Keratinocyte (primary cell): ENCODE data around the gene PSMB11. TPM values are rescaled to one million over a fixed set of nuclear protein-coding genes. Genes with fewer than 3 reads are reported as not detected.

Source experiments
- DNase-seq: peaks from one replicate; pipeline ENCODE4 v3.0.0-alpha.2; 2011; ENCODE audit warnings: low read depth, missing footprints, low spot score
- FAIRE-seq: peaks from 2 replicates; lab custom pipeline; 2011; peaks lifted over from hg19 to GRCh38; lab: Jason Lieb, UNC
- H2AFZ ChIP-seq: 2 replicates; pipeline ENCODE4 v1.6.0; 2012; ENCODE audit warnings: low read length, control low read depth, inconsistent platforms; ENCODE audit not compliant: control insufficient read depth
- H3K27ac ChIP-seq: 2 replicates; pipeline ENCODE4 v1.5.1; 2011; ENCODE audit warnings: low read length; ENCODE audit not compliant: control insufficient read depth, insufficient read depth
- H3K27me3 ChIP-seq: 3 replicates; pipeline ENCODE4 v1.6.0; 2011; ENCODE audit warnings: low read length; ENCODE audit not compliant: control insufficient read depth, insufficient read depth; ENCODE audit errors: extremely low read depth
- H3K36me3 ChIP-seq, 2 experiments: 2 replicates in 1 of 2; 3 replicates in 1 of 2; pipeline ENCODE4 v1.5.1; 2011; ENCODE audit warnings: low read length in 2 of 2, mild to moderate bottlenecking in 1 of 2; ENCODE audit not compliant: control insufficient read depth in 2 of 2, insufficient read depth in 2 of 2; ENCODE audit errors: extremely low read depth in 1 of 2
- H3K4me1 ChIP-seq: 3 replicates; pipeline ENCODE4 v1.5.1; 2011; ENCODE audit warnings: low read length; ENCODE audit not compliant: control insufficient read depth, insufficient read depth; ENCODE audit errors: extremely low read depth
- H3K4me2 ChIP-seq: 3 replicates; pipeline ENCODE4 v1.6.0; 2011; ENCODE audit warnings: low read depth, low read length; ENCODE audit not compliant: control insufficient read depth, insufficient read depth; ENCODE audit errors: extremely low read depth
- H3K4me3 ChIP-seq, 3 experiments: fragments of 200-600 bp in 1 of 3; sonication (generic) in 1 of 3; 2 replicates in 2 of 3; 3 replicates in 1 of 3; pipeline ENCODE4 v1.5.1; 2011 to 2016; ENCODE audit warnings: low read length in 3 of 3, mild to moderate bottlenecking in 3 of 3, control low read depth in 2 of 3, inconsistent platforms in 1 of 3, low read depth in 1 of 3, mixed read lengths in 1 of 3, mixed run types in 1 of 3, moderate library complexity in 1 of 3; ENCODE audit not compliant: control insufficient read depth in 2 of 3, insufficient read depth in 2 of 3; ENCODE audit errors: extremely low read depth in 1 of 3
- H3K79me2 ChIP-seq: 2 replicates; pipeline ENCODE4 v1.6.0; 2012; ENCODE audit warnings: low read length; ENCODE audit not compliant: control insufficient read depth, insufficient read depth
- H3K9ac ChIP-seq: 3 replicates; pipeline ENCODE4 v1.6.0; 2011; ENCODE audit warnings: low read length; ENCODE audit not compliant: control insufficient read depth, insufficient read depth; ENCODE audit errors: extremely low read depth
- H3K9me1 ChIP-seq: 3 replicates; pipeline ENCODE4 v1.6.0; 2011; ENCODE audit warnings: low read length; ENCODE audit not compliant: control insufficient read depth, insufficient read depth; ENCODE audit errors: extremely low read depth
- H3K9me3 ChIP-seq: 2 replicates; pipeline ENCODE4 v1.5.1; 2012; ENCODE audit warnings: low read depth, low read length; ENCODE audit not compliant: control insufficient read depth
- H4K20me1 ChIP-seq: 3 replicates; pipeline ENCODE4 v1.6.0; 2011; ENCODE audit warnings: low read length; ENCODE audit not compliant: control insufficient read depth, insufficient read depth; ENCODE audit errors: extremely low read depth
- CTCF ChIP-seq, 3 experiments: IDR thresholded peaks in 1 of 3; conservative IDR thresholded peaks in 1 of 3; optimal IDR thresholded peaks in 1 of 3; 2 replicates in 2 of 3; 3 replicates in 1 of 3; pipeline versions ENCODE3 to v1.5.1; 2011; ENCODE audit warnings: low read length in 3 of 3, mild to moderate bottlenecking in 3 of 3, moderate library complexity in 2 of 3, control low read depth in 1 of 3, inconsistent platforms in 1 of 3; ENCODE audit not compliant: insufficient read depth in 2 of 3; ENCODE audit errors: extremely low read depth in 1 of 3
- EZH2 ChIP-seq: IDR thresholded peaks from one replicate; pipeline ENCODE4 v1.6.1; 2012; ENCODE audit warnings: inconsistent platforms, mild to moderate bottlenecking, low read length, moderate library complexity
- dilution Hi-C: fragments of 300-500 bp; cut with MboI; formaldehyde crosslinking; loops from one replicate; pipeline ENCODE4 v1.7.0; 2020; ENCODE audit warnings: low sequenced_read_pairs; ENCODE audit not compliant: extremely low pct_ligation_motif_present
- polyA plus RNA-seq, 5 experiments: library from polyadenylated mRNA; depleted of rRNA in 3 of 5; stranded (reverse) in 3 of 5; stranded (forward) in 1 of 5; unstranded in 1 of 5; fragments of >200 nt; gene quantifications; 1 replicate in 1 of 5; 2 replicates in 3 of 5; 3 replicates in 1 of 5; pipeline versions ENCODE4 v1.2.1 to v1.2.3, GENCODE V29; 2011 to 2012; ENCODE audit warnings: missing spikeins in 2 of 5, low read depth in 1 of 5, low replicate concordance in 1 of 5

The PSMB11 gene
- polyA plus RNA-seq, 1 donor (not counting 4 experiments of a cell fraction or from before 2014, with no cell fraction given) = not detected

GRCh38 chr14:23023795-23024152 lies 18.2 kb upstream of the PSMB11 start:
- Histone ChIP-seq H3K79me2 (peaks cover 2% of the 10 kb centered on the region), H3K4me1 (no peaks in the 10 kb centered on the region), H4K20me1 (no peaks in the 10 kb centered on the region), H3K4me2 (no peak overlapping the region), H2AFZ (no peak overlapping the region), H3K9ac (no peak overlapping the region), H3K9me1 (no peaks in the 10 kb centered on the region), H3K36me3 (peaks cover 8 to 9% of the 10 kb centered on the region in 2 experiments), H3K9me3 (no peaks in the 10 kb centered on the region), H3K4me3 (no peak overlapping the region), H3K27ac (no peak overlapping the region), H3K27me3 (no peaks in the 10 kb centered on the region)
- FAIRE-seq = no peak
- dilution Hi-C loops = no loop called here
- TF ChIP-seq CTCF (optimal IDR thresholded peaks at IDR 0.05 in 1 of 3, IDR thresholded peaks at IDR 0.05 in 1 of 3, conservative IDR thresholded peaks at IDR 0.05 in 1 of 3; ENCODE audit: extremely low read depth in 1 of 3, insufficient read depth in 2 of 3, low read length in 3 of 3) (no peak), EZH2 (no peak)
- DNase-seq = no peak

GRCh38 chr14:23024612-23025075 lies 17.4 kb upstream of the PSMB11 start:
- no peaks in the 10 kb centered on the region for H3K9me1 ChIP-seq
- DNase-seq (no peak), FAIRE-seq (no peak)
- H3K27ac ChIP-seq = no peak overlapping the region
- H3K79me2 ChIP-seq = peaks cover 10% of the 10 kb centered on the region
- H3K4me1 ChIP-seq = no peaks in the 10 kb centered on the region
- no peak overlapping the region for H2AFZ ChIP-seq
- H3K36me3 ChIP-seq = peaks cover 8 to 12% of the 10 kb centered on the region in 2 experiments
- no peaks in the 10 kb centered on the region for H3K27me3 ChIP-seq
- H3K4me3 ChIP-seq = no peak overlapping the region
- H3K9ac ChIP-seq = no peak overlapping the region
- no peaks in the 10 kb centered on the region for H4K20me1 ChIP-seq
- dilution Hi-C loops = no loop called here
- TF ChIP-seq EZH2 (no peak), CTCF (optimal IDR thresholded peaks at IDR 0.05 in 1 of 3, IDR thresholded peaks at IDR 0.05 in 1 of 3, conservative IDR thresholded peaks at IDR 0.05 in 1 of 3; ENCODE audit: extremely low read depth in 1 of 3, insufficient read depth in 2 of 3, low read length in 3 of 3) (no peak)
- H3K9me3 ChIP-seq = no peaks in the 10 kb centered on the region
- no peak overlapping the region for H3K4me2 ChIP-seq
